PC-3 (cell line): ENCODE measurements around the gene SLC7A6OS.

Experiments used
- EZH2 ChIP-seq: fragments of 300-600 bp; sonication (generic); IDR thresholded peaks from one replicate; pipeline ENCODE4 v1.6.1; 2017; ENCODE audit warnings: antibody characterized with exemption, mild to moderate bottlenecking, low read length; ENCODE audit not compliant: unreplicated experiment
- TF ChIP-seq, protein P1 (sequence below): fragments of 300-600 bp; sonication (generic); conservative IDR thresholded peaks from 2 replicates; pipeline ENCODE4 v1.5.1; 2017; ENCODE audit warnings: antibody characterized with exemption, low read depth, mild to moderate bottlenecking, low read length

DNA sequence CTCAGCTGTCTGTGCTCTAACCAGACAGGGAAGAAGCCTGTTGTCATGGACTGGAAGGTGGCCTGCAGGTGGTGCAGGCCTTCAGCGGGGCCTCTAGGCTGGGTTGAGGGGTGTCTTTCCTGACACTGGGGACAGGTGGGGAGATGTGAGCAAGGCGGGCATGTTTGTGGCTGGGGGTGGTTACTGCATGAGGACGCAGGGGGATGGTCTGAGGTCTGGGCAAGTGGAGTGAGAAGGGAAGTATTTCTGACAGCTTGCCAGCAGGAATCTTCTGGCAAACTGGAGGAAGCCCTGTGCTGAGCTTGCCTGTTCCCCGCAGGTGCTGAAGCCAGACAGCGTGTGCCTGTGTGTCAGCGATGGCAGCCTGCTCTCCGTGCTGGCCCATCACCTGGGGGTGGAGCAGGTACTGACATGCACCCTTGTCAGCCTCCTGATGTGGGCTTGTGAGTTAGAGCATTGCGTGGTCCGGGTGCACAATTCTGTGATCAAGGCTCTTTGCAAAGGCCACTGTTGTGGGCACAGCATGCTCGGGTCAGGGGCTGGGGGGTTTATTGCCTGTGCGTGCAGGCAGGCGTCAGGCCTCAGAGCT, 36.2 kb upstream of the SLC7A6OS start:
- TF ChIP-seq, protein P1, sequence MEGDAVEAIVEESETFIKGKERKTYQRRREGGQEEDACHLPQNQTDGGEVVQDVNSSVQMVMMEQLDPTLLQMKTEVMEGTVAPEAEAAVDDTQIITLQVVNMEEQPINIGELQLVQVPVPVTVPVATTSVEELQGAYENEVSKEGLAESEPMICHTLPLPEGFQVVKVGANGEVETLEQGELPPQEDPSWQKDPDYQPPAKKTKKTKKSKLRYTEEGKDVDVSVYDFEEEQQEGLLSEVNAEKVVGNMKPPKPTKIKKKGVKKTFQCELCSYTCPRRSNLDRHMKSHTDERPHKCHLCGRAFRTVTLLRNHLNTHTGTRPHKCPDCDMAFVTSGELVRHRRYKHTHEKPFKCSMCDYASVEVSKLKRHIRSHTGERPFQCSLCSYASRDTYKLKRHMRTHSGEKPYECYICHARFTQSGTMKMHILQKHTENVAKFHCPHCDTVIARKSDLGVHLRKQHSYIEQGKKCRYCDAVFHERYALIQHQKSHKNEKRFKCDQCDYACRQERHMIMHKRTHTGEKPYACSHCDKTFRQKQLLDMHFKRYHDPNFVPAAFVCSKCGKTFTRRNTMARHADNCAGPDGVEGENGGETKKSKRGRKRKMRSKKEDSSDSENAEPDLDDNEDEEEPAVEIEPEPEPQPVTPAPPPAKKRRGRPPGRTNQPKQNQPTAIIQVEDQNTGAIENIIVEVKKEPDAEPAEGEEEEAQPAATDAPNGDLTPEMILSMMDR = no peak
- no peak for TF ChIP-seq EZH2
